Pancreas (tissue), 10 donors: ENCODE results near the gene SLC17A7. TPM values are rescaled to one million over a fixed set of nuclear protein-coding genes. Genes with fewer than 3 reads are reported as not detected.

Experiments
- ATAC-seq, 4 donors: fragments of 200-7000 bp; cut with Tn5 transposase; one replicate each; pipeline versions ENCODE4 v1.8.0 to v1.9.1; 2020; ENCODE audit warnings: mild to moderate bottlenecking in 4 of 4, moderate library complexity in 4 of 4
- DNase-seq, 6 donors: peaks; one replicate each; pipeline ENCODE4 v3.0.0-alpha.2; 2020
- FAIRE-seq: peaks from 2 replicates; lab custom pipeline; 2012; peaks lifted over from hg19 to GRCh38; lab: Jason Lieb, UNC
- H3K27ac ChIP-seq, 4 donors: fragments of 200-600 bp; sonication (generic); 1 replicate in 3 of 4; 2 replicates in 1 of 4; pipeline versions ENCODE4 v1.5.0 to v1.8.0; 2020
- H3K27me3 ChIP-seq, 4 donors: fragments of 200-600 bp; one replicate each; pipeline ENCODE4 v1.8.0; 2021
- H3K36me3 ChIP-seq, 3 donors: fragments of 200-600 bp; sonication (generic) in 1 of 3; one replicate each; pipeline versions ENCODE4 v1.5.0 to v1.8.0; 2020 to 2021
- H3K4me1 ChIP-seq, 3 donors: fragments of 200-600 bp; one replicate each; pipeline ENCODE4 v1.8.0; 2021
- H3K4me3 ChIP-seq, 4 donors: fragments of 200-600 bp; sonication (generic) in 2 of 4; one replicate each; pipeline versions ENCODE4 v1.5.0 to v1.8.0; 2020 to 2021
- H3K9me3 ChIP-seq, 4 donors: fragments of 200-600 bp; one replicate each; pipeline ENCODE4 v1.8.0; 2021
- CTCF ChIP-seq, 4 donors: fragments of 200-600 bp; sonication (generic) in 3 of 4; IDR thresholded peaks; one replicate each; pipeline versions ENCODE4 v1.5.0 to v1.8.0; 2021; ENCODE audit warnings: antibody characterized with exemption in 4 of 4
- WGBS, 2 donors: extraction: QIAGEN DNeasy Blood & Tissue Kit; methylation state at CpG; one replicate each; pipeline ENCODE4 v1.1.7; 2013; 5-methylcytosine and 5-hydroxymethylcytosine counted together
- intact Hi-C, 3 donors: fragments of 100-400 bp; cut with DNase I; formaldehyde crosslinking; loops; one replicate each; pipeline versions ENCODE4 v1.11.1 to v1.14.2; 2022
- polyA plus RNA-seq, 2 donors: library from polyadenylated mRNA; stranded (reverse); fragments of 200-250 nt; gene quantifications; one replicate each; pipeline ENCODE4 v1.2.3, GENCODE V29; 2013
- total RNA-seq, 6 donors: library from RNA; stranded (reverse); fragmentation: NEBNext Ultra II Directional in 4 of 6; extraction: Animal tissue kit (Norgen Biotek cat#: 25700) in 4 of 6; gene quantifications; one replicate each; pipeline versions ENCODE4 v1.2.1 to v1.2.4, GENCODE V29; 2021 to 2023
- donor health status: healthy with polysubstance abuse.
- donor health status: DM: no; HTN: no; CAD: no; lungs with moderate emphysema.
- donor health status: DM: no; HTN: no; CAD: no.
- donor health status: control.
- donor health status: control.
- donor health status: Bipolar disorder and iron deficiency.
- donor health status: DM: yes; HTN: yes; CAD: no.
- donor health status: DM: no; HTN: no; CAD: no.
- donor health status: DM: no; HTN: no; CAD: no.
- donor health status: DM: yes; HTN: yes; CAD: no.

SLC17A7 gene
- total and polyA plus RNA-seq, 8 donors = 0.13 to 0.53 (median 0.31) TPM; not detected in 1

GRCh38 chr19:49436381-49437017 is 4.8 kb downstream of the SLC17A7 start:
- WGBS, 2 donors = 14% methylated on average over 40 to 42 of the region's 42 CpGs
- FAIRE-seq = no peak

GRCh38 chr19:49435670-49436069 is 5.7 kb downstream of the SLC17A7 start:
- ATAC-seq (no peak), FAIRE-seq (no peak), DNase-seq (no peak)
- 79 to 80% methylated on average over 10 of the region's 10 CpGs for WGBS, 2 donors
- no peak for TF ChIP-seq CTCF (IDR thresholded peaks at IDR 0.05)
- intact Hi-C loops = loop anchor here in 2 of 3 donors (5.0 kb wide), 1 partner anchor 38 kb away; no protein-coding TSS in a partner anchor
- Histone ChIP-seq H3K36me3 (no peaks in the 10 kb centered on the region), H3K4me1 (no peaks in the 10 kb centered on the region), H3K27me3 (peaks cover 0 to 36% (median 0%) of the 10 kb centered on the region in 4 donors), H3K27ac (no peak overlapping the region), H3K4me3 (no peak overlapping the region), H3K9me3 (no peaks in the 10 kb centered on the region)

More at GRCh38 chr19:49436381-49437017, 4.8 kb downstream of the SLC17A7 start:
- Histone ChIP-seq H3K27ac (no peak overlapping the region), H3K4me1 (no peaks in the 10 kb centered on the region), H3K27me3 (peaks cover 0 to 29% (median 0%) of the 10 kb centered on the region in 4 donors), H3K9me3 (no peaks in the 10 kb centered on the region), H3K36me3 (no peaks in the 10 kb centered on the region), H3K4me3 (no peak overlapping the region)
- DNase-seq = peak in 2 of 6 donors; percentile 55 to 67
- intact Hi-C loops = loop anchor here in 2 of 3 donors (5.0 kb wide), 1 partner anchor 39 kb away; no protein-coding TSS in a partner anchor
- ATAC-seq = peak in 1 of 4 donors; percentile 26
- TF ChIP-seq CTCF (IDR thresholded peaks at IDR 0.05) = no peak

GRCh38 chr19:49434907-49435583 is 6.3 kb downstream of the SLC17A7 start:
- ATAC-seq (no peak), FAIRE-seq (no peak), DNase-seq (no peak)
- 74 to 82% methylated on average over 18 of the region's 18 CpGs for WGBS, 2 donors
- peaks cover 0 to 37% (median 0%) of the 10 kb centered on the region in 4 donors for H3K27me3 ChIP-seq
- H3K4me3 ChIP-seq = no peak overlapping the region
- no peak overlapping the region for H3K27ac ChIP-seq
- TF ChIP-seq CTCF (IDR thresholded peaks at IDR 0.05) = no peak
- H3K4me1 ChIP-seq = no peaks in the 10 kb centered on the region
- H3K36me3 ChIP-seq = no peaks in the 10 kb centered on the region
- intact Hi-C loops = loop anchor here in 2 of 3 donors (5.0 kb wide), 1 partner anchor 38 kb away; no protein-coding TSS in a partner anchor
- H3K9me3 ChIP-seq = no peaks in the 10 kb centered on the region

- TF ChIP-seq CTCF (IDR thresholded peaks at IDR 0.05) = no peak
- Histone ChIP-seq H3K4me3 (no peak overlapping the region), H3K9me3 (no peaks in the 10 kb centered on the region), H3K27me3 (peaks cover 0 to 40% (median 0%) of the 10 kb centered on the region in 4 donors), H3K36me3 (no peaks in the 10 kb centered on the region), H3K4me1 (no peaks in the 10 kb centered on the region), H3K27ac (no peak overlapping the region)
- no peak for DNase-seq
- no peak for FAIRE-seq
- WGBS, 2 donors = 20 to 21% methylated on average over 31 of the region's 31 CpGs
- ATAC-seq = no peak
- intact Hi-C loops = no loop called here
Observed at GRCh38 chr19:49433240-49433901, 8.0 kb downstream of the SLC17A7 start.
